Mesenchymal stem cell (in vitro differentiated cells and primary cell): ENCODE data around the gene LRRN4.

Experiments
- DNase-seq: peaks from one replicate; pipeline ENCODE4 v3.0.0-alpha.2; 2013
- H2AFZ ChIP-seq: one replicate; pipeline ENCODE4 v1.6.1; 2013; ENCODE audit warnings: low read depth, mild to moderate bottlenecking, control low read depth, inconsistent platforms, low read length, moderate library complexity
- H2AK5ac ChIP-seq: 2 replicates; pipeline ENCODE4 v1.6.1; 2013; ENCODE audit warnings: low read length, moderate library complexity, mild to moderate bottlenecking, inconsistent platforms; ENCODE audit not compliant: severe bottlenecking
- H2BK120ac ChIP-seq: one replicate; pipeline ENCODE4 v1.6.1; 2013; ENCODE audit warnings: low read depth, mild to moderate bottlenecking, inconsistent platforms, low read length, moderate library complexity
- H2BK12ac ChIP-seq, 2 experiments: one replicate each; pipeline ENCODE4 v1.6.1; 2013; ENCODE audit warnings: inconsistent platforms in 2 of 2, low read length in 2 of 2, mild to moderate bottlenecking in 2 of 2, moderate library complexity in 2 of 2, control low read depth in 1 of 2
- H2BK15ac ChIP-seq: one replicate; pipeline ENCODE4 v1.6.1; 2013; ENCODE audit warnings: mild to moderate bottlenecking, low read depth, inconsistent platforms; ENCODE audit not compliant: poor library complexity, severe bottlenecking
- H2BK5ac ChIP-seq: 2 replicates; pipeline ENCODE4 v1.6.1; 2013; ENCODE audit warnings: low read depth, mild to moderate bottlenecking, low read length, control low read depth, inconsistent platforms; ENCODE audit not compliant: poor library complexity, severe bottlenecking
- H3K14ac ChIP-seq, 2 experiments: one replicate each; pipeline ENCODE4 v1.6.1; 2013; ENCODE audit warnings: inconsistent platforms in 2 of 2, low read length in 2 of 2, control low read depth in 1 of 2, mild to moderate bottlenecking in 1 of 2, moderate library complexity in 1 of 2
- H3K18ac ChIP-seq, 2 experiments: one replicate each; pipeline ENCODE4 v1.6.1; 2013; ENCODE audit warnings: inconsistent platforms in 2 of 2, low read length in 2 of 2, control low read depth in 1 of 2, low read depth in 1 of 2, mild to moderate bottlenecking in 1 of 2
- H3K23ac ChIP-seq, 2 experiments: one replicate each; pipeline ENCODE4 v1.6.1; 2013; ENCODE audit warnings: inconsistent platforms in 2 of 2, low read length in 2 of 2, mild to moderate bottlenecking in 2 of 2, moderate library complexity in 2 of 2, control low read depth in 1 of 2
- H3K27ac ChIP-seq: 2 replicates; pipeline ENCODE4 v1.5.1; 2013; ENCODE audit warnings: mild to moderate bottlenecking, moderate library complexity, low read length, control low read depth, inconsistent platforms; ENCODE audit not compliant: poor library complexity, severe bottlenecking
- H3K27me3 ChIP-seq, 2 experiments: 2 replicates each; pipeline versions ENCODE4 v1.6.1 to v1.7.0; 2013; ENCODE audit warnings: low read length in 2 of 2, mild to moderate bottlenecking in 2 of 2, moderate library complexity in 2 of 2, control low read depth in 1 of 2, inconsistent platforms in 1 of 2; ENCODE audit not compliant: control insufficient read depth in 1 of 2, insufficient read depth in 1 of 2
- H3K36me3 ChIP-seq, 2 experiments: 2 replicates each; pipeline versions ENCODE4 v1.6.1 to v1.7.0; 2013; ENCODE audit warnings: low read length in 2 of 2, control low read depth in 1 of 2, inconsistent platforms in 1 of 2, low read depth in 1 of 2, mild to moderate bottlenecking in 1 of 2; ENCODE audit not compliant: insufficient read depth in 2 of 2, control insufficient read depth in 1 of 2
- H3K4ac ChIP-seq, 2 experiments: one replicate each; pipeline ENCODE4 v1.6.1; 2013; ENCODE audit warnings: inconsistent platforms in 2 of 2, low read length in 2 of 2, mild to moderate bottlenecking in 2 of 2, moderate library complexity in 2 of 2, control low read depth in 1 of 2, low read depth in 1 of 2
- H3K4me1 ChIP-seq: 2 replicates; pipeline ENCODE4 v1.6.1; 2013; ENCODE audit warnings: low read depth, low read length, control low read depth; ENCODE audit not compliant: control insufficient read depth, insufficient read depth
- H3K4me2 ChIP-seq: 2 replicates; pipeline ENCODE4 v1.6.1; 2013; ENCODE audit warnings: low read length, mild to moderate bottlenecking, inconsistent platforms; ENCODE audit not compliant: poor library complexity, severe bottlenecking
- H3K4me3 ChIP-seq, 2 experiments: 2 replicates each; pipeline versions ENCODE4 v1.5.1 to v1.7.0; 2013; ENCODE audit warnings: low read length in 2 of 2, mild to moderate bottlenecking in 2 of 2, control low read depth in 1 of 2, low read depth in 1 of 2; ENCODE audit not compliant: insufficient read depth in 1 of 2
- H3K79me1 ChIP-seq: replicated peaks from 2 replicates; pipeline ENCODE4 v1.6.1; 2013; ENCODE audit warnings: mild to moderate bottlenecking, control low read depth, low read length, inconsistent platforms; ENCODE audit not compliant: poor library complexity, severe bottlenecking
- H3K9ac ChIP-seq: 2 replicates; pipeline ENCODE4 v1.7.0; 2013; ENCODE audit warnings: mild to moderate bottlenecking, low read length, moderate library complexity
- H3K9me3 ChIP-seq: 2 replicates; pipeline ENCODE4 v1.7.0; 2013; ENCODE audit warnings: mild to moderate bottlenecking, low read length; ENCODE audit not compliant: control insufficient read depth
- H4K8ac ChIP-seq: one replicate; pipeline ENCODE4 v1.6.1; 2013; ENCODE audit warnings: inconsistent platforms, mild to moderate bottlenecking, low read length, moderate library complexity
- H4K91ac ChIP-seq: one replicate; pipeline ENCODE4 v1.6.1; 2013; ENCODE audit warnings: mild to moderate bottlenecking, low read length, inconsistent platforms
- WGBS: methylation state at CpG from one replicate; pipeline ENCODE4 v1.1.7; 2013; ENCODE audit warnings: mixed read lengths; 5-methylcytosine and 5-hydroxymethylcytosine counted together

Gene LRRN4

DNA sequence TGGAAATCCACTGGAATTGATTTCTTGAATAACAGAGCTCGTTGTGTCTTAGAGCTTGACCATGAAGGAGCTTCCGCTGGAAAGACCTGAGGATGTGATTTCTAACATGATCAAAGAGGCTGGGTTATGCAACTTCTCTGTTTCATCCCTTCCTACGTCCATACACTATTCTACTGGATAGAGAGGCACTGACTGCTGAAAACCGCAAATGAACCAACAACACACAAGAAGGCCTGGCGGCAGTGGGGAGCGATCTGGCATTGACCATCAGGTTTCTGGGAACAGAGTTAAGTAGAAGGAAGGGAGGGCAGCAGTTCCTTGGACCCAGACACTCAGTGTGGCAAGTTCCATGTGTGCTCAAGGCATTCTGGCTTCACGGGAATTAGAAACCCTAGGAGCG, 13.3 kb downstream of the LRRN4 start:
- Histone ChIP-seq H2BK5ac (no peak overlapping the region), H3K9ac (no peak overlapping the region), H3K4me2 (no peak overlapping the region), H2AK5ac (no peak overlapping the region), H4K91ac (no peak overlapping the region), H3K4me1 (peaks cover 2% of the 10 kb centered on the region), H3K27ac (no peak overlapping the region), H3K4ac (no peak overlapping the region), H2BK120ac (no peak overlapping the region), H4K8ac (no peak overlapping the region), H3K79me1 (peaks cover 38% of the 10 kb centered on the region), H3K14ac (no peak overlapping the region), H2BK15ac (no peak overlapping the region), H3K23ac (no peak overlapping the region), H3K18ac (no peak overlapping the region), H3K27me3 (no peaks in the 10 kb centered on the region), H3K36me3 (peaks cover 56% of the 10 kb centered on the region in 2 experiments), H2AFZ (no peak overlapping the region), H3K4me3 (no peak overlapping the region), H3K9me3 (no peaks in the 10 kb centered on the region), H2BK12ac (no peak overlapping the region)
- DNase-seq: no peak
- 98% methylated on average over 8 of the region's 8 CpGs for whole genome bisulfite sequencing

DNA sequence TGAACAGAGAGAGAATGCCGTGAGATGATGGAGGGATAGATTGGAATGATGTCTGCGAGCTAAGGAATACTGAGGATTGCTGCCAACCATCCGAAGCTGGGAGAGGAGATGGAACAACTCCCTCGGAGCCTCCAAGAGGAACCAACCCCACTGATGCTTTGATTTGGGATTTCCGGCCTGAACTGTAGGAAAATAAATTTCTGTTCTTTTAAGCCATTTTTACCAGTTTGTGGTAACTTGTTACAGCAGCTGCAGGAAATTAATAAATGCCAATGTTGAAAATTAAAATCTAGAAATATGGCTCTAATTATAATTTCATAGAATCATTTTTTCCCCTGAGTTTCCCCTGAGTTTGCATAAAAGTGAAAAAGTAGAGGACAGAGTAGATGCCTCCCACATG, 14.1 kb downstream of the LRRN4 start:
- Histone ChIP-seq H3K27ac (no peak overlapping the region), H2BK15ac (no peak overlapping the region), H3K4me2 (no peak overlapping the region), H3K9ac (no peak overlapping the region), H3K4me3 (no peak overlapping the region), H2BK5ac (no peak overlapping the region), H3K79me1 (peaks cover 38% of the 10 kb centered on the region), H2AK5ac (no peak overlapping the region), H4K91ac (no peak overlapping the region), H3K9me3 (no peaks in the 10 kb centered on the region), H2BK12ac (no peak overlapping the region), H3K36me3 (peaks cover 54 to 64% of the 10 kb centered on the region in 2 experiments), H3K27me3 (no peaks in the 10 kb centered on the region), H3K14ac (no peak overlapping the region), H2BK120ac (no peak overlapping the region), H4K8ac (no peak overlapping the region), H2AFZ (no peak overlapping the region), H3K18ac (no peak overlapping the region), H3K23ac (no peak overlapping the region), H3K4me1 (peaks cover 2% of the 10 kb centered on the region), H3K4ac (no peak overlapping the region)
- WGBS: 98% methylated on average over 4 of the region's 5 CpGs
- no peak for DNase-seq

GRCh38 chr20:6038256-6038655, 15.6 kb downstream of the LRRN4 start:
- H4K8ac ChIP-seq: no peak overlapping the region
- no peak overlapping the region for H2BK15ac ChIP-seq
- no peaks in the 10 kb centered on the region for H3K27me3 ChIP-seq
- H2AFZ ChIP-seq: no peak overlapping the region
- no peak overlapping the region for H3K18ac ChIP-seq
- H2BK12ac ChIP-seq: no peak overlapping the region
- H3K79me1 ChIP-seq: peaks cover 39% of the 10 kb centered on the region
- no peak overlapping the region for H3K9ac ChIP-seq
- no peak overlapping the region for H3K14ac ChIP-seq
- no peak overlapping the region for H2BK120ac ChIP-seq
- no peaks in the 10 kb centered on the region for H3K4me1 ChIP-seq
- no peak overlapping the region for H2AK5ac ChIP-seq
- H3K4me2 ChIP-seq: no peak overlapping the region
- H2BK5ac ChIP-seq: no peak overlapping the region
- no peaks in the 10 kb centered on the region for H3K9me3 ChIP-seq
- H3K27ac ChIP-seq: no peak overlapping the region
- H3K4ac ChIP-seq: no peak overlapping the region
- no peak for DNase-seq
- WGBS: 94% methylated on average over 3 of the region's 3 CpGs
- H4K91ac ChIP-seq: no peak overlapping the region
- no peak overlapping the region for H3K4me3 ChIP-seq
- peaks cover 46 to 79% of the 10 kb centered on the region in 2 experiments for H3K36me3 ChIP-seq
- no peak overlapping the region for H3K23ac ChIP-seq

DNA sequence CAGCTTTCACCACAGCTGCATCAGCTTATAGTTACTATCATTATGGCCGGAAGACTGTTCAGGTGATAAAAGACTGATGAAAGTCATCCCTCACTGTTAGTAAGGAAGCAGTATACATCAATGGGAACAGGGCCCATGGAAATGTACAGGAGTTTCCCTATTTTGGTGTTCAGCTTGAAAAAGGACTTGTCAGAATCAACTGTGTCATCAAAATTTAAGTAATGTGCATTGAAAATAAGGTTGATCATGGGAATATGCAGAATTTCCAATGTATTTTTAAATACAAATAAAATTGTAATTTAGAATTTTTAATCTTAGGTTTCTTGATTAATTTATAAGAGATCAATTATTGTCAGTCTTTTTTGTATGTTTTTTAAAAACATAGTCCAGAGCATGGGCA, 16.8 kb downstream of the LRRN4 start:
- Histone ChIP-seq H4K8ac (no peak overlapping the region), H3K9ac (no peak overlapping the region), H2BK120ac (no peak overlapping the region), H2BK5ac (no peak overlapping the region), H3K14ac (no peak overlapping the region), H2AK5ac (no peak overlapping the region), H3K4ac (no peak overlapping the region), H2AFZ (no peak overlapping the region), H3K23ac (no peak overlapping the region), H3K36me3 (peaks cover 36 to 85% of the 10 kb centered on the region in 2 experiments), H3K4me3 (no peak overlapping the region), H3K4me2 (no peak overlapping the region), H3K27me3 (no peaks in the 10 kb centered on the region), H3K18ac (no peak overlapping the region), H3K27ac (no peak overlapping the region), H3K79me1 (peaks cover 34% of the 10 kb centered on the region), H3K9me3 (no peaks in the 10 kb centered on the region), H3K4me1 (no peaks in the 10 kb centered on the region), H2BK12ac (no peak overlapping the region), H4K91ac (no peak overlapping the region), H2BK15ac (no peak overlapping the region)
- DNase-seq: no peak
- WGBS: 100% methylated on average over 1 of the region's 1 CpG
